CD4-positive, alpha-beta memory T cell (primary cell): ENCODE results near the gene SLC6A13. TPM values are rescaled to one million over a fixed set of nuclear protein-coding genes. Genes with fewer than 3 reads are reported as not detected.

Experiments
- CTCF ChIA-PET: fragments of 350-600 bp; sonication (Branson Sonifier 250); formaldehyde crosslinking; loops from one replicate; lab custom pipeline; 2021; ENCODE audit warnings: inconsistent platforms; ENCODE audit not compliant: partially characterized antibody; lab: Charles Lee
- POLR2A ChIA-PET: fragments of 350-600 bp; sonication (Branson Sonifier 250); formaldehyde crosslinking; loops from one replicate; lab custom pipeline; 2021; ENCODE audit not compliant: partially characterized antibody; lab: Charles Lee
- DNase-seq, 5 donors: peaks; one replicate each; pipeline versions ENCODE4 v3.0.0 to v3.0.0-alpha.2; 2020 to 2022; ENCODE audit warnings: mixed read lengths in 1 of 5
- H3K27ac ChIP-seq: one replicate; pipeline ENCODE4 v1.7.0; 2013; ENCODE audit warnings: low read depth, low read length
- H3K27me3 ChIP-seq: 2 replicates; pipeline ENCODE4 v1.7.0; 2013; ENCODE audit warnings: mild to moderate bottlenecking, low read length, moderate library complexity; ENCODE audit not compliant: insufficient read depth
- H3K36me3 ChIP-seq: 2 replicates; pipeline ENCODE4 v1.7.0; 2013; ENCODE audit warnings: mild to moderate bottlenecking, low read length, moderate library complexity; ENCODE audit not compliant: insufficient read depth
- H3K4me1 ChIP-seq: 2 replicates; pipeline ENCODE4 v1.7.0; 2013; ENCODE audit warnings: mild to moderate bottlenecking, low read length, moderate library complexity; ENCODE audit not compliant: insufficient read depth
- H3K4me3 ChIP-seq, 2 donors: one replicate each; pipeline ENCODE4 v1.7.0; 2013; ENCODE audit warnings: low read length in 2 of 2, mild to moderate bottlenecking in 1 of 2
- H3K9me3 ChIP-seq, 2 donors: one replicate each; pipeline ENCODE4 v1.7.0; 2013; ENCODE audit warnings: low read length in 2 of 2, control low read depth in 1 of 2; ENCODE audit not compliant: control insufficient read depth in 1 of 2
- H3K27ac Mint-ChIP-seq, 7 donors: one replicate each; pipeline ENCODE4 v1.8.0; 2020 to 2021; ENCODE audit warnings: mixed read lengths in 7 of 7, mild to moderate bottlenecking in 6 of 7, inconsistent platforms in 3 of 7, moderate library complexity in 3 of 7
- H3K27me3 Mint-ChIP-seq, 2 donors: one replicate each; pipeline ENCODE4 v1.8.0; 2020 to 2021; ENCODE audit warnings: mixed read lengths in 2 of 2
- H3K36me3 Mint-ChIP-seq, 2 donors: one replicate each; pipeline ENCODE4 v1.8.0; 2020 to 2021; ENCODE audit warnings: mixed read lengths in 2 of 2, inconsistent platforms in 1 of 2, mild to moderate bottlenecking in 1 of 2
- H3K4me1 Mint-ChIP-seq, 4 donors: one replicate each; pipeline ENCODE4 v1.8.0; 2020 to 2021; ENCODE audit warnings: mixed read lengths in 4 of 4, mild to moderate bottlenecking in 1 of 4
- H3K4me3 Mint-ChIP-seq, 8 donors: one replicate each; pipeline ENCODE4 v1.8.0; 2020 to 2021; ENCODE audit warnings: mixed read lengths in 8 of 8, mild to moderate bottlenecking in 7 of 8, moderate library complexity in 6 of 8, inconsistent platforms in 3 of 8
- H3K9me3 Mint-ChIP-seq, 8 donors: one replicate each; pipeline ENCODE4 v1.8.0; 2020 to 2021; ENCODE audit warnings: mixed read lengths in 8 of 8, mild to moderate bottlenecking in 5 of 8, inconsistent platforms in 3 of 8, moderate library complexity in 1 of 8
- intact Hi-C: fragments of 100-400 bp; cut with micrococcal nuclease; formaldehyde crosslinking; loops from one replicate; pipeline ENCODE4 v1.15.1; 2023
- polyA plus RNA-seq, 2 donors: library from polyadenylated mRNA; unstranded; fragments of 300-500 nt; fragmentation: Illumina TruSeq; gene quantifications; one replicate each; pipeline ENCODE4 v1.2.3, GENCODE V29; 2021
- total RNA-seq, 2 experiments: library from RNA; stranded (reverse); gene quantifications; one replicate each; pipeline ENCODE4 v1.2.3, GENCODE V29; 2021

The SLC6A13 gene
- total and polyA plus RNA-seq, 4 experiments from 2014 or later: 0.17 to 0.75 (median 0.32) TPM; not detected in 1

DNA sequence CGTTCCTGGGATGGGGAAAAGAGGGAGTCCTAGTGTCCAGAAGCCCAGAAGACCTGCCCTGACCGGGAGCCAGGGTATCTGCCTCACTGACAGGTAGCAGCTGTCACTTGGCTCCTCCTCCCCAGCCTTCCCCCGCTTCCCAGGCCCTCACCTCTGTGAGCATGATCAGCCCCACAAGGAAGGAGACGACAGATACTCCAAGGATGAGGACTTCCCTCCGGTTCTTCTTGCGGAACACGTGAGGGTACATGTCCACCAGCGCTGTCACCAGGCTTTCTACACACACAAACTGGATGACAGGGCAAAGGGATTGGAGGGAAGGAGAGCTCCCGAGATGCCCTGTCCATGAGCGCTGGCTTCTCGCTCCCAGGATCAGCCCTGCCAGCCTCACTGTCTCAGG, 38.8 kb downstream of the SLC6A13 start:
- no peak for DNase-seq
- intact Hi-C loops: no loop called here
- Histone ChIP-seq H3K36me3 (no peaks in the 10 kb centered on the region), H3K9me3 (no peaks in the 10 kb centered on the region), H3K4me3 (no peak overlapping the region), H3K4me1 (no peaks in the 10 kb centered on the region), H3K27me3 (no peaks in the 10 kb centered on the region), H3K27ac (no peak overlapping the region)
- Mint-ChIP-seq H3K27me3 (peaks cover 3 to 8% of the 10 kb centered on the region in 2 donors), H3K4me3 (no peak overlapping the region), H3K36me3 (no peaks in the 10 kb centered on the region), H3K4me1 (peaks cover 0 to 1% (median 0%) of the 10 kb centered on the region in 4 donors), H3K27ac (no peak overlapping the region), H3K9me3 (no peaks in the 10 kb centered on the region)
- CTCF ChIA-PET: no interaction called here
- POLR2A ChIA-PET: no interaction called here

- no peak overlapping the region for H3K27ac Mint-ChIP-seq
- no peaks in the 10 kb centered on the region for H3K36me3 Mint-ChIP-seq
- no peak overlapping the region for H3K4me3 Mint-ChIP-seq
- no peaks in the 10 kb centered on the region for H3K9me3 Mint-ChIP-seq
- peaks cover 6 to 8% of the 10 kb centered on the region in 2 donors for H3K27me3 Mint-ChIP-seq
- no peak for DNase-seq
- Histone ChIP-seq H3K27me3 (no peaks in the 10 kb centered on the region), H3K27ac (no peak overlapping the region), H3K36me3 (no peaks in the 10 kb centered on the region), H3K4me3 (no peak overlapping the region), H3K9me3 (no peaks in the 10 kb centered on the region), H3K4me1 (no peaks in the 10 kb centered on the region)
- intact Hi-C loops: no loop called here
- ChIA-PET POLR2A (no interaction called here), CTCF (interaction anchor here (1.1 kb wide), 1 partner anchor 10 kb away, joined by 3 read pairs; no protein-coding TSS in a partner anchor)
- H3K4me1 Mint-ChIP-seq: peaks cover 0 to 1% (median 0%) of the 10 kb centered on the region in 4 donors
Observed at GRCh38 chr12:221736-222135, 40.9 kb downstream of the SLC6A13 start.

DNA sequence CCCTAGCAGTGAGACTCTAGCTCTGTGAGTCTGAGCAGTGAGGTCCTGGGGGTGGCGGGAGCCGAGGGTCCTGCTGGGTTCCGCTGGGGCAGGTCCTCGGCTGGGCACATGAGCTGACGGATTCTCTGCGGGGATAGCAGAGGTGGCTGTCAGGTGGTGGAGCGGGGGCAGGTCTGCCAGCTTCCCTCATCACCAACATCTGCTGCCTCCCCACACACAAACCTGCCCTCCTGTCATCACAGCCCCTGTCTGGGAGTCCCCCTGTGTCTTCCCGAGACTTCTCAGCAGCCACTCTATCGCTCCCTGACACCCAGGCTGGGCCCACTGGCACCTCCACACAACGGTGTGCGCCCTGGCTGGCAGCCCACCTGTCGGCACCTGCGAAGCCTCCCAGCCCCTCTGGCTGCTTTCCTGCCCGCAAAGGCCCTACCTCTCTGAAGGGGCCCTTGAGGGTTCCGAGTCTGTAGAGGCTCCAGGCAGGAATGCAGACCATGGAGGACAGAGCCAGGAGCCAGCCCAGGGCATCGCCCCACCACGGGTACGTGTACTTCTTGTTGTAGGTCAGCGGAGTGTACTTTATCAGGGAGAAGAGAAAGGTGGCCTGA, 41.6 kb downstream of the SLC6A13 start:
- ChIA-PET POLR2A (no interaction called here), CTCF (interaction anchor here (1.1 kb wide), 1 partner anchor 9 kb away, joined by 3 read pairs; no protein-coding TSS in a partner anchor)
- Mint-ChIP-seq H3K4me3 (no peak overlapping the region), H3K27ac (no peak overlapping the region), H3K36me3 (no peaks in the 10 kb centered on the region), H3K4me1 (peaks cover 0 to 1% (median 0%) of the 10 kb centered on the region in 4 donors), H3K27me3 (peaks cover 6 to 8% of the 10 kb centered on the region in 2 donors), H3K9me3 (no peaks in the 10 kb centered on the region)
- H3K4me3 ChIP-seq: no peak overlapping the region
- H3K27ac ChIP-seq: no peak overlapping the region
- H3K36me3 ChIP-seq: no peaks in the 10 kb centered on the region
- no peak for DNase-seq
- no peaks in the 10 kb centered on the region for H3K4me1 ChIP-seq
- no peaks in the 10 kb centered on the region for H3K9me3 ChIP-seq
- intact Hi-C loops: no loop called here
- no peaks in the 10 kb centered on the region for H3K27me3 ChIP-seq

- Histone ChIP-seq H3K27me3 (no peaks in the 10 kb centered on the region), H3K27ac (no peak overlapping the region), H3K4me3 (no peak overlapping the region), H3K36me3 (no peaks in the 10 kb centered on the region), H3K9me3 (no peaks in the 10 kb centered on the region), H3K4me1 (no peaks in the 10 kb centered on the region)
- no peak overlapping the region for H3K4me3 Mint-ChIP-seq
- peaks cover 6 to 8% of the 10 kb centered on the region in 2 donors for H3K27me3 Mint-ChIP-seq
- no peak overlapping the region for H3K27ac Mint-ChIP-seq
- DNase-seq: no peak
- POLR2A ChIA-PET: no interaction called here
- intact Hi-C loops: no loop called here
- peaks cover 0 to 1% (median 0%) of the 10 kb centered on the region in 4 donors for H3K4me1 Mint-ChIP-seq
- CTCF ChIA-PET: interaction anchor here (0.9 kb wide), 1 partner anchor 12 kb away, joined by 3 read pairs; no protein-coding TSS in a partner anchor
- H3K9me3 Mint-ChIP-seq: no peaks in the 10 kb centered on the region
- no peaks in the 10 kb centered on the region for H3K36me3 Mint-ChIP-seq
Observed at GRCh38 chr12:220491-220890, 42.1 kb downstream of the SLC6A13 start.

DNA sequence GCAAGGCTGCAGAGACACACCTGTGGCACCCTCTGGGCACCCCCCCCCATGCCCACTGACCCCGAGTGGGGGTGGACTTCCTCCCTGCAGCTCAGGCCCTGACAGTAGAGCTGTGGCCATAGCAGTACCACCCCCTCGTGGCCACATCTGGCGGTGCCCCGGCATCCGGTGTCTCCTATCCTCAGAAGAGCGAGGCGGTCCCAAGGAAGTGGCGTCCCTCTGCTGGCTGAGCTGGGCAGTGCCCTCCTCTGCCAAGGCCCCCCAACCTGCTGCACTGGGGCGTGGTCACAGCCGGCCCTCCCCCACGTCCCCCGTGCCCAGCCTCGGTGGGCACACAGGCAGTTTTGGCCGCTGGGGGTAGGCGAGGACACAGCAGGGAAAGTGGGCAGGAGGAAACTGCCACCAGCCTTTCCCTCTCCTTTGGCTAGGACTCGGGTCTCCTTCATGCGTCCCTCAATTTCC, 42.7 kb downstream of the SLC6A13 start:
- POLR2A ChIA-PET: no interaction called here
- Histone ChIP-seq H3K27me3 (no peaks in the 10 kb centered on the region), H3K4me3 (no peak overlapping the region)

DNA sequence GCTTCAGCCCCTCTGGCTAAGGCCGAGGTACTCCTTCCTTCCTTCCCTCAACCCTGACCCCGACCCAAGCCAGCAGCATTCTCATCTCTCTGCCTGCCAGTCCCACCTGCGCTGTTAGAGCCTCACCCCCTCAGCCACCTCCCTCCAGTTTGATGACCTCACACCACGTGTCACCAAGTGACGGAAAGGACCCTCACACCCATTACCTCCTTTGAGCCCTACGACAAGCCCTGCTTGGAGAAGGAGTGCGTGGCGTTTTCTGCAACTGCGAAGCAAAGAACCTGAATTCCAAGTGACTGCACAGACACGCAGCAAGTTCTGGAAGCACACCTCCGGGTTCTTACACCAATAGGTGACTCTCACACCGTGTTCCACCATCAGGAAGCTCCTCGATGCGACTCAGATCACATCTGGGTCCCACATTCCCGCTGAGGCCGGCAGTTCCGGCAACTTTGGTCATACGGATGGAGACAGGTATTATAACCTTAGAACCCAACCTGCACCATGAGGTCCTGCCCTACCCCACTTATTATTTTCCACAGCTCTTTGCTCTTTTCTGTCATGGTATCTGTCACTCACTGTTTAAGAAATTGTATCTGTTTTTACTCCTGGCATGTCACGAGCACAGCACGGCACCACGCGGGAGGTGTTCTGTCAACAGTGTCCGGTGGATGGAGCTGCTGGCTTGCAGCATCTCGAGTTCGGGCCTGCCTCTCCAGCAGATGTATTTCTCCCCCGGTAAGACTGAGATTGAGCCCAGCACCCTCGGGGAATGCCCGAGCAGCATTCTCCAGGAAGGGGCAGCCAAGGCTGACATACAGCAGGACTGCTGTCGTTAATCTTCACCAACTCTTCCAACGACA, 43.7 kb downstream of the SLC6A13 start:
- H3K27me3 Mint-ChIP-seq: peaks cover 9 to 14% of the 10 kb centered on the region in 2 donors

More for the DNA sequence above, 42.7 kb downstream of the SLC6A13 start:
- Histone ChIP-seq H3K27ac (no peak overlapping the region), H3K4me1 (no peaks in the 10 kb centered on the region), H3K9me3 (no peaks in the 10 kb centered on the region), H3K36me3 (no peaks in the 10 kb centered on the region)
- Mint-ChIP-seq H3K9me3 (no peaks in the 10 kb centered on the region), H3K36me3 (no peaks in the 10 kb centered on the region), H3K4me1 (peaks cover 0 to 1% (median 0%) of the 10 kb centered on the region in 4 donors), H3K27me3 (peaks cover 6 to 10% of the 10 kb centered on the region in 2 donors), H3K27ac (no peak overlapping the region), H3K4me3 (no peak overlapping the region)
- peak in 3 of 5 donors; percentile 4 to 15 (median 6) for DNase-seq
- intact Hi-C loops: no loop called here
- CTCF ChIA-PET: interaction anchor here (0.9 kb wide), 1 partner anchor 13 kb away, joined by 3 read pairs; no protein-coding TSS in a partner anchor

GRCh38 chr12:218221-218620, 44.4 kb downstream of the SLC6A13 start:
- H3K27me3 Mint-ChIP-seq: peaks cover 15 to 22% of the 10 kb centered on the region in 2 donors
- H3K4me3 Mint-ChIP-seq: no peak overlapping the region
- no peaks in the 10 kb centered on the region for H3K9me3 ChIP-seq
- ChIA-PET CTCF (no interaction called here), POLR2A (no interaction called here)
- intact Hi-C loops: no loop called here
- no peak for DNase-seq
- H3K4me1 Mint-ChIP-seq: peaks cover 0 to 1% (median 0%) of the 10 kb centered on the region in 4 donors
- H3K9me3 Mint-ChIP-seq: no peaks in the 10 kb centered on the region
- no peak overlapping the region for H3K27ac Mint-ChIP-seq
- H3K27ac ChIP-seq: no peak overlapping the region
- no peaks in the 10 kb centered on the region for H3K27me3 ChIP-seq
- no peaks in the 10 kb centered on the region for H3K36me3 Mint-ChIP-seq
- no peaks in the 10 kb centered on the region for H3K36me3 ChIP-seq
- no peaks in the 10 kb centered on the region for H3K4me1 ChIP-seq
- H3K4me3 ChIP-seq: no peak overlapping the region

More for the DNA sequence above, 43.7 kb downstream of the SLC6A13 start:
- Histone ChIP-seq H3K27ac (no peak overlapping the region), H3K9me3 (no peaks in the 10 kb centered on the region), H3K27me3 (no peaks in the 10 kb centered on the region), H3K4me1 (no peaks in the 10 kb centered on the region), H3K36me3 (no peaks in the 10 kb centered on the region), H3K4me3 (no peak overlapping the region)
- CTCF ChIA-PET: no interaction called here
- POLR2A ChIA-PET: no interaction called here
- intact Hi-C loops: no loop called here
- no peak for DNase-seq
- Mint-ChIP-seq H3K36me3 (no peaks in the 10 kb centered on the region), H3K4me1 (peaks cover 0 to 1% (median 0%) of the 10 kb centered on the region in 4 donors), H3K4me3 (no peak overlapping the region), H3K27ac (no peak overlapping the region), H3K9me3 (no peaks in the 10 kb centered on the region)
